IMR-90 (cell line): Measurements from ENCODE around the gene IL37.

Experiments used
- BHLHE40 ChIP-seq: fragments of 150-350 bp; IDR thresholded peaks from 2 replicates; pipeline ENCODE4 v1.6.1; 2016; ENCODE audit warnings: mild to moderate bottlenecking, low read depth, low read length
- CHD1 ChIP-seq: IDR thresholded peaks from 2 replicates; pipeline ENCODE4 v1.6.1; 2012; ENCODE audit warnings: low read depth, low read length, improper control_type of control experiment
- MXI1 ChIP-seq: IDR thresholded peaks from 2 replicates; pipeline ENCODE4 v1.6.1; 2012; ENCODE audit warnings: low read depth, mild to moderate bottlenecking, low read length, moderate library complexity, borderline replicate concordance
- POLR2A ChIP-seq: IDR thresholded peaks from 2 replicates; pipeline ENCODE4 v1.6.1; 2012; ENCODE audit warnings: mild to moderate bottlenecking, low read depth, low read length
- SMC3 ChIP-seq: fragments of 150-350 bp; IDR thresholded peaks from 2 replicates; pipeline ENCODE4 v1.6.1; 2016; ENCODE audit warnings: low read depth, mild to moderate bottlenecking, antibody characterized with exemption, low read length, moderate library complexity
- TF ChIP-seq, protein P1 (sequence below): conservative IDR thresholded peaks from 2 replicates; pipeline ENCODE4 v1.5.1; 2012; ENCODE audit warnings: mild to moderate bottlenecking, low read depth, low read length, improper control_type of control experiment

DNA sequence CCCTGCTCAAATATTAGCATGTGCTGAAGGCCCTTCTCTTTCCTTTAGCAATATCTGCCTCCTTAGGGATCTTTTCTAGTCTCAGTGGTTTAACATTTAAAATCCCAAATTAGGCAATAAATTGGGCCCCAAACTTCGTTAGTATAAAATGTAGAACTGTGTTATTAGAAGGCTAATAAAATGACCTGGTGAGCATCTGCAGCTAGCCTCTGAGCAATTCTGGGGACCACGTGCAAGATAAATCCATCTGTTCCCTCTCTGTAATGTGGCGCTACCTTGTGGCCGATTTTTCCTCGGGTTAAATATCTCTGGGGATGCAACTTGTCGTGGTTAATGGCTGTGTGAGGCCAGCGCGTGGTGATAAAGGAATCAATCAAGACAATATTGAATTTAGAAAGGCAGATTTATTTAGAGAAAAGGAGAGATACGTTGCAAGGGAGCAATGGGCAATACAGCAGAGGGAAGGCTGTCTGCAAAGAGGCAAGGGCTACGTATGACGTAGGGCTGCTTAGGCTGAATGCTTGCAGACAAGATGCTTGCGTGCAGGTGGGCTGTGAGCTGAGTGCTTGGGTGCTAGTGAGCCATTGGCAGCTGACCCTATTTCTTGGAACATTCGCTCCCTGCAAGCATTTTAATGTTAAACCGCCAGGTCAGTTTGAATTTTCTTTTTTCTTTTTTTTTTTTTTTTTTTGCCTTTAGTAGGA is 48.3 kb downstream of the IL37 start:
- no peak for TF ChIP-seq CHD1
- no peak for TF ChIP-seq BHLHE40
- TF ChIP-seq POLR2A = no peak
- no peak for TF ChIP-seq SMC3
- TF ChIP-seq, protein P1, sequence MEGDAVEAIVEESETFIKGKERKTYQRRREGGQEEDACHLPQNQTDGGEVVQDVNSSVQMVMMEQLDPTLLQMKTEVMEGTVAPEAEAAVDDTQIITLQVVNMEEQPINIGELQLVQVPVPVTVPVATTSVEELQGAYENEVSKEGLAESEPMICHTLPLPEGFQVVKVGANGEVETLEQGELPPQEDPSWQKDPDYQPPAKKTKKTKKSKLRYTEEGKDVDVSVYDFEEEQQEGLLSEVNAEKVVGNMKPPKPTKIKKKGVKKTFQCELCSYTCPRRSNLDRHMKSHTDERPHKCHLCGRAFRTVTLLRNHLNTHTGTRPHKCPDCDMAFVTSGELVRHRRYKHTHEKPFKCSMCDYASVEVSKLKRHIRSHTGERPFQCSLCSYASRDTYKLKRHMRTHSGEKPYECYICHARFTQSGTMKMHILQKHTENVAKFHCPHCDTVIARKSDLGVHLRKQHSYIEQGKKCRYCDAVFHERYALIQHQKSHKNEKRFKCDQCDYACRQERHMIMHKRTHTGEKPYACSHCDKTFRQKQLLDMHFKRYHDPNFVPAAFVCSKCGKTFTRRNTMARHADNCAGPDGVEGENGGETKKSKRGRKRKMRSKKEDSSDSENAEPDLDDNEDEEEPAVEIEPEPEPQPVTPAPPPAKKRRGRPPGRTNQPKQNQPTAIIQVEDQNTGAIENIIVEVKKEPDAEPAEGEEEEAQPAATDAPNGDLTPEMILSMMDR = no peak
- TF ChIP-seq MXI1 = no peak
